ENCODE measurements around the gene LRRFIP1.

GRCh38 chr2:237704501-237705434 is 77.4 kb downstream of the LRRFIP1 start:
- TF ChIP-seq MAFK (conservative IDR thresholded peaks at IDR 0.05 in 1 of 2, IDR thresholded peaks at IDR 0.05 in 1 of 2; ENCODE audit: low read length in 2 of 2) (no peak), ZNF792 (CRISPR knock-in tag; IDR thresholded peaks at IDR 0.05) (no peak), ZNF512 (CRISPR knock-in tag; IDR thresholded peaks at IDR 0.05) (no peak), HOMEZ (CRISPR knock-in tag; IDR thresholded peaks at IDR 0.05; ENCODE audit: low read depth) (no peak)

All from HepG2 (cell line).